GM19397 (cell line): ENCODE results near the gene PAXIP1.
"Not testable (repeated sequence)": the region's sequence is repeated elsewhere in the genome, so short reads cannot be mapped to it uniquely, and the experiment has no call there.

Source experiments
- ATAC-seq: cut with Tn5 transposase; IDR thresholded peaks from one replicate; pipeline ENCODE4 v1.9.1; 2021; ENCODE audit warnings: mild to moderate bottlenecking, moderate library complexity; ENCODE audit not compliant: unreplicated experiment

PAXIP1 gene, protein sequence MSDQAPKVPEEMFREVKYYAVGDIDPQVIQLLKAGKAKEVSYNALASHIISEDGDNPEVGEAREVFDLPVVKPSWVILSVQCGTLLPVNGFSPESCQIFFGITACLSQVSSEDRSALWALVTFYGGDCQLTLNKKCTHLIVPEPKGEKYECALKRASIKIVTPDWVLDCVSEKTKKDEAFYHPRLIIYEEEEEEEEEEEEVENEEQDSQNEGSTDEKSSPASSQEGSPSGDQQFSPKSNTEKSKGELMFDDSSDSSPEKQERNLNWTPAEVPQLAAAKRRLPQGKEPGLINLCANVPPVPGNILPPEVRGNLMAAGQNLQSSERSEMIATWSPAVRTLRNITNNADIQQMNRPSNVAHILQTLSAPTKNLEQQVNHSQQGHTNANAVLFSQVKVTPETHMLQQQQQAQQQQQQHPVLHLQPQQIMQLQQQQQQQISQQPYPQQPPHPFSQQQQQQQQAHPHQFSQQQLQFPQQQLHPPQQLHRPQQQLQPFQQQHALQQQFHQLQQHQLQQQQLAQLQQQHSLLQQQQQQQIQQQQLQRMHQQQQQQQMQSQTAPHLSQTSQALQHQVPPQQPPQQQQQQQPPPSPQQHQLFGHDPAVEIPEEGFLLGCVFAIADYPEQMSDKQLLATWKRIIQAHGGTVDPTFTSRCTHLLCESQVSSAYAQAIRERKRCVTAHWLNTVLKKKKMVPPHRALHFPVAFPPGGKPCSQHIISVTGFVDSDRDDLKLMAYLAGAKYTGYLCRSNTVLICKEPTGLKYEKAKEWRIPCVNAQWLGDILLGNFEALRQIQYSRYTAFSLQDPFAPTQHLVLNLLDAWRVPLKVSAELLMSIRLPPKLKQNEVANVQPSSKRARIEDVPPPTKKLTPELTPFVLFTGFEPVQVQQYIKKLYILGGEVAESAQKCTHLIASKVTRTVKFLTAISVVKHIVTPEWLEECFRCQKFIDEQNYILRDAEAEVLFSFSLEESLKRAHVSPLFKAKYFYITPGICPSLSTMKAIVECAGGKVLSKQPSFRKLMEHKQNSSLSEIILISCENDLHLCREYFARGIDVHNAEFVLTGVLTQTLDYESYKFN

DNA sequence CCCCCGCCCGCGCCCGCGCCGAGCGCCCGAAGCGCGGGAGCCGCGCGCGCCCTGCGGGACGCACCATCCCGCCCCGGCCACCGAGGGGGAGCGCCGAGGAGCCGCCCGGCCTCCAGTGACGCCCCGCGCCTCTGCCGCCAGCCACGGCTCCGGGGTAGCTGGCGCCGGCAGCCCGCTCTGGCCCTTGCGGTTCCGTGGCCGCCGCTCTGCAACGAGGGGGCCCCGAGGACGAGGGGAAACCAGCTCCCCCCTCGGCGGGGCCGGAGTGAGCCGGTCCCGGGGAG is at the start of gene PAXIP1:
TSS of gene PAXIP1 (minus strand) at position 33 of the 284 bp plus-strand sequence. CDS start 195 bp downstream, outside the sequence.
- ATAC-seq: peak; percentile 71

DNA sequence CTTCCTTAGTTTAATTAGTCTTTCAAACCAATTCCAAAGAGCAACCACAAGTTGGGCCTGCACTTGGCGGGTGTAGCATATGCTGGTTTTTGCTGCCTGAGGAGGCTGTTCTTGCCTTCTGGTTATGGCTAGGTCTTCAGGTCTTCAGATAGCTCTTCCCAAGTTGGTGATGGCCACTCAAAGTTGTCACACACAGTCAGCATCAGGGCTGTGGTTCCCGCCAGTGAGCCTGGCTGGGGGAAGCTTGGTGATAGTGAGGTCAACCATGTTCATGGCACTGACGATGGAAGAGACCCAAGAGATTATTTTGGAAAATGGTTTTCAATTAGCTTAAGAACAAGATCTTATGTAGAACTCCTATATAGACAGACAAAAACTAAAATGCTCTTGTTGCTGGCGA is 48.4 kb upstream of the PAXIP1 start:
- ATAC-seq: no peak

DNA sequence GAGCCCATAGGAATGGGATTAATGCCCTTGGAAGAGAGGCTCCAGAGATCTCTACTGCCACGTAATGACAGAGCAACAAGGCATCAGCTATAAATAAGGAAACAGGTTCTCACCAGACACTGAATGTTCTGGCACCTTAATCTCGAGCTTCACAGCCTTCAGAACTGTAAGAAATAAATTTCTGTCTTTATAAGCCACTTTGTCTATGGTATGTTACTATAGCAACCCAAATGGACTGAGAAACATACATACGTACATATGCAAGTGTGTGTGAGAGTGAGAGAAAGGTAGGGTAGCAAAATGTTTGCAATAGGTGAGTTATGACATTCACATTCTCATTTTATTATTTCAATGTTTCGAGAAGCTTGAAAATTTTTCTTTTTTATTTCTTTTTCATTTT is 45.1 kb upstream of the PAXIP1 start:
- ATAC-seq: no peak

DNA sequence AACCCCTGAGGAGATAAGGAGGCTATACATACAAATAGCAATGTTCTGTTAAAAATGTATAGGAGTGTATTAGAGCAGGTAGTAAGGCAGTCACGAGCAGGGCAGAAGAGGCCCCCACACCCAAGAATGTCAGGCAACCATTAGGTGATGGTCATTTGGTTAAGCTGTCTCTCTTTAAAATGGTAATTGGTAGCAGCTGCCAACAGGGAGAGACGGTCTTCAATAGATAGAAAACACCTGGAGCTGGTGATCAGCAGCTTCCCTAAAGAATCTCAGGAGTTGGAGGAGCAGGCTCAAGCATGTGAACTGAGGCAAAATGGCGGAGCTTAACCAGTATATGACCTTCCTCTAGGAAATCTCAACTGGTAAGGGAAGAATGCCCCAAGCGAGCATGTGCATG is 40.8 kb upstream of the PAXIP1 start:
- no peak for ATAC-seq

DNA sequence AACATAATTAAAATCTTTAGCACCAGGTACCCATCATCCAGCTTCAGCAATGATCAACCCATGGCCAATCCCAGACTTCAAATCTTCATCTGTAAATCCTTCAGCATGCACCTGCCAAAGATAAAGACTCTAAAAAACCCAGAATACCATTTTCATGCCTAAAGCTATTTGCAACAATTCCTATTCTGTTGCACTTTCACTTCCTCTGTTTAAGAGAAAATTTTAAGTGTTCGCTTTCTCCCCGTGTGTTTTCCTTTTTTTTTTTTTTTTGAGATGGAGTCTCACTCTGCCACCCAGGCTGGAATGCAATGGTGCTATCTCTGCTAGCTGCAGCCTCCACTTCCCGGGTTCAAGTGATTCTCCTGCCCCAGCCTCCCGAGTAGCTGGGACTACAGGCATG is 35.4 kb upstream of the PAXIP1 start:
- no peak for ATAC-seq

DNA sequence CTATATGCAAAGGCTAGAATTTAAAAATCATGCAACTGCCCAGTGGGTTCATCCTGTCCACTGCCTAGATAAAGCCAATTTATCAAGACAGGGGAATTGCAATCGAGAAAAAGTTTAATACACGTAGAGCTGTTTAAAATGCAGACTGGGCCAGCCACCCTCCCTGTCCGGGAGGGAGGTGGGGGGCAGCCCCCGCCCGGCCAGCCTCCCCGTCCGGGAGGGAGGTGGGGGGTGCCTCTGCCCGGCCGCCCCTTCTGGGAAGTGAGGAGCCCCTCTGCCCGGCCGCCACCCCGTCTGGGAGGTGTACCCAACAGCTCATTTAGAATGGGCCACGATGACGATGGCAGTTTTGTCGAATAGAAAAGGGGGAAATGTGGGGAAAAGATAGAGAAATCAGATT is 31.6 kb upstream of the PAXIP1 start:
- ATAC-seq: not testable (repeated sequence)

DNA sequence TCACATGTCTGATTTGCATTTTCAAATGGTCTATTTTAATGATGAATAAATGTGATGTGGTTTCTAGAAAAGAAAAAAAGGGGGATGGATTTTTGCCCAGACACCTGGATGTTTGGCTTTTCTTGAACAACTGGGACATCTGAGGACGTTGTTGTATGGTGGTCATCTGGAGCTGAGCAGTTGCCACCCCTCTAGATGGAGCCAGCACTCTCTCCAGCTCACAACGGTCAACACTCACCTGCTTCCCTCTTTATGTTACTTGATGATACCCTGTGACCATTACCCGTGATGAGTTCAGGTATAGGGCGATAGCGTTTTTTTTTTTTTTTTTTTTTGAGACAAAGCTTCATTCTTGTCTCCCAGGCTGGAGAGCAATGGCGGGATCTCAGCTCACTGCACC is 30.1 kb upstream of the PAXIP1 start:
- no peak for ATAC-seq

DNA sequence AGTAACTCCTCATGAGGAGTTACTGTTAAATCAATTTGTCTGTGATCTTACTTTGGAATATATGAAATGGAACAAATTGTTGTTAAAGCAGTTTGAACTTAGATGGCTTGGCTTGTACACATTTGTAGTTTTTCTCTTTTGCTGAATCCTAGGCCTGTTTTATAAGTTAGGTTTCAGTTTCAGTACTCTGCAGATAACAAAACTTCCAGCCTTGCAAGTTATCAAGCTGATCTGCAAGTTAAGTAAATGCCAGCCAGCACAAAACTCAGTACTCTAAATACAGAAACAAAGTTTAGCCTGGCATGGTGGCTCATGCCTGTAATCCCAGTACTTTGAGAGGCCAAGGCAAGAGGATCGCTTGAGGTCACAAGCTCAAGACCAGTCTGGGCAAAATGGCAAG is 25.0 kb upstream of the PAXIP1 start:
- ATAC-seq: no peak

DNA sequence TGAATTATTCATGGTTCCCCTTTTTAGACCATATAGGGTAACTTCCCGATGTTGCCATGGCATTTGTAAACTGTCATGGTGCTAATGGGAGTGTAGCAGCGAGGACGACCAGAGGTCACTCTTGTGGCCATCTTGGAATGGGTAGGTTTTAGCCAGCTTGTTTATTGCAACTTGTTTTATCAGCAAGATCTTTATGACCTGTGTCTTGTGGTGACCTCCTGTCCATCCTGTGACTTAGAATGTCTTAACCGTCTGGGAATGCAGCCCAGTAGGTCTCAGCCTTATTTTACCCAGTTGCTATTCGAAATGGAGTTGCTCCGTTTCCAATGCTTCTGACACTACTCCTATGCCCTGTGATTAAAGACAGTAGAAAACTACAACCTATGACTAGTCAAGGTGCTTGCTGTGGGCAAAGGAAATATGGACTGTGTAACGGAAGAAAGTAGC is 18.8 kb upstream of the PAXIP1 start:
- ATAC-seq: no peak

DNA sequence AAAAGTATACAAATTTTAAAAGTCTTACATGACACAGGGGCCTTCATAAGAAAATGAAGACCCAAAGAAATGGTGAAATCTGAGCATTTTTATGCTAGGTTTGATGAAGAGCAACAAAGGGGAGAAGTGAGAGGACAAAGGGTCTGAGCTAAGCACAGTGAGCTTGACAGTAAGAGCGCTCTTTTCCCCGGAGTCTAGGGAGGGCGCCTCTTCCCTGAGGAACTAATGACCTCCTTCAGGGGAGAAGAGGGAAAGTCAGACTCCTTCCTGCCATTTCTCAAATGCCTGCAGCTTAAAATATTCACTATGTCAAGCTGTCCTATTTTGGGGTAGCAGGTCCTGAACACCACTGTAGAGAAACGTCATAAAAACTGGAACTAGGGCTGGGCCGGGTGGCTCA is 18.1 kb upstream of the PAXIP1 start:
- no peak for ATAC-seq

DNA sequence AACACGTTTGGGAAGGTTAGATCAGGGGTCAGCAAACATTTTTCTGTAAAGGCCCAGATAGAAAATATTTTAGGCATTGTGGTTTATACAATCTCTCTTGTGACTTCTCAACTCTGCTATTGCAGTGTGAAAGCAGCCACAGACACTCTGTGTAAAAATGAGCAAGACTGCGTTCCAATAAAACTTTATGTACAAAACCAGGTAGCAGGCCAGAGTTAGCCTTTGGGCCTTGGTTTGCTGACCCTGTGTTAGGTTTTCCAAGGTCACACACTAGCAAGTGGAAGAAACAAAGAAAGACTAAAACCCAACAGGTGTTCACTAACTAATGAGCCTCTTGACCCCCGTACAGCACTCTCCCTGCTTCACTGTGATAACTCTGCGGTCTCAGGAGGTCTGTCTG is 14.9 kb upstream of the PAXIP1 start:
- ATAC-seq: no peak

DNA sequence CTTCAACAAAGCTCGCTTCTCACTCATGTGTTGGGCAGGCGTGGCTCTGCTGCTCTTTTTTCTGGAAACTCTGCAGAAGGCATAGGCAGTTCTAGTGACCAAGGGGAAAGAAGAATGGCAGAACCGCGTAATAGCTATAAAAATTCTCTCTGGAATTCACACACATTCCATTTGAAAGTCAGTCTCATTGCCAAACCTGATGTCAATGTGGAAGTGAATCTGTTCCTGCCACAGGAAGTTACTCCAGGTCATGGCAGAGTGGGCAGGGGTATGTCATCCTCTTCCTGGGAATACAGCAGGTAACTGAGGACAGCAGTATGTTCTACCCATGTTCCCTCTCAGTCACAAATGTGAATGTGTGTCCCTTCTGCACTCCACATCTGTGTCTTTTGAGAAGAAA is 8.2 kb upstream of the PAXIP1 start:
- no peak for ATAC-seq

DNA sequence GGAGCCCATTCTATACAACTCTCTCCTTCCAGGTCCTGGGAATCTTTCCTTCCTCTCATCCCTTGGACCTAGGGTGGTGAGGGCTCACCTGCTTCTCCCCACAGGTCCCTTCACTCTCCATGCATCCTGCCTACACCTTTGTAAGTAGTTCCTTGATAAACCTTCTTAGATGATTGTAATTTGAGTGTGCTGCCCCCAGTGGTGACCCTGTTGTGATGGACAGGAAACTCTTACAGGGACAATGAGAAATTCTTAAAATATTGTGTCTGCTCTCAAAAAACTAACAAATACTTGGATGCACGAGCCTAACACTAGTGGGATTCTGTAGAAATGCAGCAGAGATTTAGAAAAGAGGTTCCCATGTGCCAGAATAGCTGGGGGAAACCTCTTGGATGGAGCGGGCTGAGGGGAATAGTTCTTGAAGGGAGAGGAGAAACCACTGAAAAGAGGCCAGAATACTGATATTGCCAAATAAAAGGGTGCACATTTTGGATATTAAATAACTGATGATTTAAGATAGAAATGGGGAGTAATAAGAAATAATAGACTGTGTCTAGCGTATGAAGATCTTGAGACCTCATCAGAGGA is 6.7 kb upstream of the PAXIP1 start:
- peak; percentile 63 for ATAC-seq

DNA sequence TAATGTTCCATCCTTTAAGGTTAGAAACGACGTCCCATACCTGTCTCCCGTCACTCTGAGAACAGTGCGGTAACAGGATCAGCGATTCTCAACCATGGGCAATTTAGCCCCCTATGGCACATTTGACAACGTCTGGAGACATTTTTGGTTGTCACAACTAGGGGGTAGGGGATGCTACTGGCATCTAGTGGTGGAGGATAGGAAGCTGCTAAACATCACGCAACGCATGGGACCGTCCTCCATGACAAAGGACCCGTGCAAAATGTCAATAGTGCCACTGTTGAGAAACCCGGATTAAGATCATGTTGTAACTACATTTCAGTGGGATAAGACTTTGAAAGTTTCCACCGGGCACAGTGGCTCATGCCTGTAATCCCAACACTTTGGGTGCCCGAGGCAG is 5.0 kb upstream of the PAXIP1 start:
- no peak for ATAC-seq

DNA sequence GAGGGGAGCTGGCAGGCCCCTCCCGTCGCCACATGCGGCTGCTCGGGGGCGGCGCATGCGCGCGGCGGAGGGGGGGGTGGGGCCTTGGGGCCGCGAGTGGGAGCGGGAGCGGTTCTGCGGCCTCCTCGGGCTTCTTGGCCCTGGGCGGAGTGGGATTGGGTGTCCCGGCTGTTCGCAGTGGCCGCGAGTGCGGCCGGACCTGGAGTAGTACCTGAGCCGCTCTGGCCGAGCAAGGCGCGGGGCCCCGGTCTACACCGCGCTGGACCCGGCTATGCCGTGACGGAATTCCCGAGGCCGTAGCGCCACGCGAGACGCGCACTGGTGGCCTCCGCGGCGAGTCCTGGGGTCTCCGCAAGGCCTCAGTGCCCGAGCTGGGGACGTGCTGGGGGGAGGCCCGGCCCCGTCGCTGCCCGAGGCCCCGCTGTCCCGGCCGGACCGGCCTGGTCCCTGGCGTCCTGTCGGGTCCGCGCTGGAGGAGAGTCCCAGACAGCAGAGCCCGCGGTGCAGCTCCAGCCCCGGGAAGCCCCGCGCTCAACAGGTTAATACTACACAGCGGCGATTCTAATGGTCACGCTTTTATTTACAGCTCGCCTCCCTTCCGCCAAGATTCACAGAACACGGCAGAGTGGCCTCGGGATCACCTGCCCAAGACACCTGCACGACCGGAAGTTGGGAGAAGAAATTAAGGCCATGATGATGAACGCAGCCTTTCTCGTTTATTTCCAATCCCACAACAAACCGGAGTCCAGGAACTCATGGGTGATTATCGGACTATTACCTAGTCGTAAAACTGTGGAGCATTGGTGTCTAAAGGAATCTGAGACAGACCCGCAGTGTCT is 671 bp upstream of the PAXIP1 start:
- ATAC-seq: peak; percentile 71

DNA sequence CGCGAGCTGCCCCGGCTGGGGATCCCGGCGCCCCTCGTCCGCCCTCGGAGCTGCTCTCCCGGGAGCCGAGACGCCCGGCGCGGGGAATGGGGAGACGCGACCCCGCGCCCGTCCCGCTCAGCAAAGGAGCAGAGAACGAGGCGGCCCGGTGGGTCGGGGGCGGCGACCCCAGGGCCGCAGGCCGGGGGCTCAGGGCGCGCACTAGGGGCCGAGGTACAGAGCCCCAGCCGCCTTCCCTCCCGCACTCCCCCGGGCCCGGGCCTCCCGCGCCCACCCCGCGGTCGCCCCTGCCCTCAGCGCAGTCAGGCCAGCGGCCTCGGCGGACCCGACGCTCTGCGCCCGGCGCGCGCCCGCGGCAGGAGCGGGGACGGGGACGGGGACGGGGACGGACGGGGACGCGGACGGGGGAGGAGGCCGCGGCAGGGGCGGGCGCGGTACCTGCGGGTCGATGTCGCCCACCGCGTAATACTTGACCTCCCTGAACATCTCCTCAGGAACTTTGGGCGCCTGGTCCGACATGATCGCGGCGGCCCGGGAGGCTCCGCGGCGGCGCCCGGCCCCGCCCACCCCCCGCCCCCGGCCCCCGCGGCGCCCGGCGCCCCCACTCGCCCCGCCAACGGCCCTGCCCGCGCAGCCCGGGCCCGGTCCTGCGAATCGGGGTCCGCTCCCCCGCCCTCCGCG is 373 bp downstream of the PAXIP1 start:
- ATAC-seq: peak; percentile 37

DNA sequence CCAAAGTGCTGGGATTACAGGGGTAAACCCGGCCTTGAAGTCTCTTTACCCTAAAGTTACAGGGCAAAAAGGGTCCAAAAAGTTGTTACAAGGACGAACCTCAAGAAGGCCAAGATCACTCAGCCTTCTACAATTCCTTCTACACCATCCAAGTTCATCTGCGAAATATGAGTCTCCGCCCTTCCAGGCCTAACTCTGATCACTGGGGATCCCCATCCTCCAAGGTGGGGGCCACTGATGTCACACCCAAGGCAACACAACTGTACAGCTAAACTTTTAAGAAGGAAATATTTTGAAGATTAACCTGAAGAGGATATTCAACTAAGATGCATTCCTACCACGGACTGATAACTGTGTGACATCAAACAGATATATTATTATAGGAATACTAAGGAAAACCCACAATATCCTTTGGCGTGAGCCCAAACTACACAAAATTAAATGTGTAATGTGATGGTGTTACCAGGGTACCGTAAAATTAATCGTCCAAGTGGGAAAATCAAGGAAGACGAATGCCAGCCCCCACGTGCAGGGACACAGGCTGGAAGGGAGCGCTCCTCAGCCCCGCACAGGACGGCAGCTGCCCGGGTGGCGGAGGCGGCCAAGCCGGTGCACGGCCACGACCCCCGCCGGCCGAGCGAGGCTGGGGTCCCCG is 1.0 kb downstream of the PAXIP1 start:
- peak; percentile 12 for ATAC-seq

DNA sequence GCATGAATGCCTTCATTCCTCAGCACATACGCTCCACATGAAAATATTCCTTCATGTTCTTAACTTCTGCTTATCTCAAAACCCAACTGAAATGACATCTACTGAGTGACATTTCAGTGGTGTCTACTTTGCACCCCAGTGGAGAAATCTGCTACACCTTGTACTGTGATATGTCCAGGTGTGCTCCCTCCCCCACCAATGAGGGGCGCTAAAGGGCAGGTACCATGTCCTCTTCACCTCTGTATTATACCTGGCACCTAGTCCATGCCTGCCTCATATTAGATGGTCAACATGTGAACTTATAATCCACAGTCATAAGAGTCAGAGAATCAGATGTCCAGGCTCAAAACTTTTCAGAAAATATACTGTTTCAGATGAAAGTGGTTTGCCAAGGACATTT is 2.1 kb downstream of the PAXIP1 start:
- no peak for ATAC-seq

DNA sequence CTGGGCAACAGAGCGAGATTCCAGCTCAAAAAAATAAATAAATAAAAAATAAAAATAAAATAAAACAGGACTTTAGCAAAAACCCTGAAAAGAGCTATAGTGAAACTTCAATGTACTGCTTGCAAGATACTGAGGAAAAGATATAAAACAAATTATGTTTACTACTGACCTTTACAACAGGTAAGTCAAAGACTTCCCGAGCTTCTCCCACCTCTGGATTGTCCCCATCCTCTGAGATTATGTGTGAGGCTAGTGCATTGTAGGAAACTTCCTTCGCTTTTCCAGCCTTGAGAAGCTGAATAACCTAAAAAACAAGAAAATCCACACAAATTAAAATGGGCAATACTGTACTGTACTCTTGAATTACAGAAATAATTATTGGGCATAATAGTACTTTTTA is 4.4 kb downstream of the PAXIP1 start:
- no peak for ATAC-seq
